KOPT-K1 (cell line): Measurements from ENCODE around the gene SSX4B.
"Not testable (repeated sequence)": the region's sequence is repeated elsewhere in the genome, so short reads cannot be mapped to it uniquely, and the experiment has no call there.

Source experiments
- H3K27ac ChIP-seq: fragments of 200-600 bp; sonication (generic); 2 replicates; pipeline ENCODE4 v1.5.1; 2016; ENCODE audit warnings: antibody characterized with exemption, mild to moderate bottlenecking, low read depth, low read length; ENCODE audit not compliant: poor library complexity, severe bottlenecking
- H3K36me3 ChIP-seq: fragments of 200-600 bp; sonication (generic); 2 replicates; pipeline ENCODE4 v1.5.1; 2017; ENCODE audit warnings: antibody characterized with exemption, mild to moderate bottlenecking, low read length, moderate library complexity; ENCODE audit not compliant: insufficient read depth
- H3K9me3 ChIP-seq: fragments of 200-600 bp; sonication (generic); 2 replicates; pipeline ENCODE4 v1.5.1; 2017; ENCODE audit warnings: antibody characterized with exemption, low read length, mild to moderate bottlenecking; ENCODE audit not compliant: insufficient read depth, poor library complexity, severe bottlenecking

The SSX4B gene

DNA sequence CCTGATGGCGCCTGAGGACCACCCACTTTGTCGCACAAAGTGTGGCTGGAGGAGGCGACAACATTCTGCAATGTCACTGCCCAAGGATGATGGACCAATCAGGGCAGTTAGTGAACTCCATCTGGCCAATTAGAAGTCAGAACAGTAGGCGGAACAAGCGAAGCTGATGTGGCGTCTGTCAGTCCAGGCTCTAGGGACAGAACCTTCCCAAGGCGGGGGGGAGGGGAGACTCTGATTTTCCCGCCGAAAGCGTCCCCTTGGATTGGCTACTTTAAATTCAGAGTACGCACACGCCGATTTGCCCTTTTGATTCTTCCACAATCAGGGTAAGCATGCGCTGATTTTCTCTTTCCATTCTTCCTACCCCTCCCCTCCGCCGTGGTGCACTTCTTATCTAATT is 28.5 kb downstream of the SSX4B start, which contains the start of gene SSX4:
SSX4 (plus strand) TSS at position 301 of the 400 bp plus-strand sequence. CDS start 515 bp downstream, outside the sequence.
- not testable (repeated sequence) for H3K9me3 ChIP-seq, H3K36me3 ChIP-seq, H3K27ac ChIP-seq

DNA sequence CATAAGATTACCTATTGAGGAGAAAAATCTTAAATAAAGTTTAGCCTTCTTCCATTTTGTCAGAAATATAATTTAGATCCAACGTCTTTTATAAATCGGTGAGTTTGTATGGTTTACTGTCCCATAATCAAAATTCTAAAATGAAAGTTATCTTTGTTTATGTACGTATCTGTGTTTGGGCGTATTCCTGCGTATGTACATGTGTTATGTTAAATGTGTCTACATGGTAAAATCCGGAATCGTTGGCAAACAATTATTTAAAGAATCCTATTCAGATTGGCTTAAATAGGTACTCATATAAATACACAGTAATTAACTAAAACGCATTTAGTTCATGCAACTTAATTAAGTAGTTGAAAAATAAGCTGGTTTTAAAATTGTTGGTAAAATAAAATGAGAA is 41.4 kb downstream of the SSX4B start:
- H3K36me3 ChIP-seq, H3K27ac ChIP-seq, H3K9me3 ChIP-seq: not testable (repeated sequence)

DNA sequence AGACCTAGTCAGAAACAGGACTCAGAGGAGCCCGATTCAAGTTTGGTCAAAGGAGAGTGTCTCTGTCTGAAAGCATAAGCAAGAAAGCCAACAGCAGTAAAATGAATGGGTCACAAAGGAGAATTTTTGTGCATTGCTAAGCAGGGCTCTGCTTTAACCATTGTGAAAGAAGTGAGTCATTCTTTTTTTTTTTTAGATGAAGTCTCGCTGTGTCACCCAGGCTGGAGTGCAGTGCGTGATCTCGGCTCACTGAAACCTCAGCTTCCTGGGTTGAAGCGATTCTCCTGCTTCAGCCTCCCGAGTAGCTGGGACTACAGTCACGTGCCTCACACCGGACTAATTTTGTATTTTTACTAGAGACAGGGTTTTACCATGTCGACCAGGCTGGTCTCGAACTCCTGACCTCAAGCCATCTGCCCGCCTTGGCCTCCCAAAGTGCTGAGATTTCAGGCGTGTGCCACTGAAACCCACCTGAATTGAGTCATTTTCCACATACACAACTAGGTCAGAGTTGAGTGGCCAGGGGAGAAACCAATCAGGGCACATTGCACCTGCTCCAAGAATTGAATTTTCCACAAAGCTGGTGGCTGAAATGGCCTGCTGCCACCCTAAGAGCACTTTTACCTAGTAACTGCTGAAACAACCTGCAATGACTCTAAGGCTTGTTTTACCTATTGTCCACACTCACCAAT is 43.9 kb downstream of the SSX4B start:
- H3K36me3 ChIP-seq, H3K27ac ChIP-seq, H3K9me3 ChIP-seq: not testable (repeated sequence)

- not testable (repeated sequence) for H3K36me3 ChIP-seq, H3K9me3 ChIP-seq, H3K27ac ChIP-seq
Measured at GRCh38 chrX:48359281-48359680, 52.5 kb downstream of the SSX4B start.

- Histone ChIP-seq H3K27ac (no peak overlapping the region), H3K9me3 (no peaks in the 10 kb centered on the region), H3K36me3 (no peaks in the 10 kb centered on the region)
Measured at GRCh38 chrX:48357681-48358080, 54.1 kb downstream of the SSX4B start.

GRCh38 chrX:48356315-48357094 is 55.3 kb downstream of the SSX4B start, which contains the start of gene SSX3:
Gene SSX3, minus strand, starts transcription at chrX:48356703. Its CDS starts 1,454 bp downstream, at chrX:48355249.
- H3K36me3 ChIP-seq, H3K27ac ChIP-seq, H3K9me3 ChIP-seq: not testable (repeated sequence)
